ENCODE data around the gene EIF4EBP3. TPM values are rescaled to one million over a fixed set of nuclear protein-coding genes. Genes with fewer than 3 reads are reported as not detected.

Gene EIF4EBP3
- total RNA-seq = 4.0 TPM

GRCh38 chr5:140547508-140548299, at the start of gene EIF4EBP3:
Gene EIF4EBP3, plus strand, starts transcription at chr5:140547662. Its CDS starts 76 bp downstream, at chr5:140547738.
- H3K9me3 ChIP-seq (ENCODE audit: low read depth, low read length) = no peaks in the 10 kb centered on the region
- no peaks in the 10 kb centered on the region for H3K27me3 ChIP-seq (ENCODE audit: insufficient read depth, low read length)
- peak within 1 kb of the TSS; percentile 45 for H3K4me3 ChIP-seq (ENCODE audit: low read length)
- H3K4me1 ChIP-seq (ENCODE audit: insufficient read depth, low read length) = peaks cover 38% of the 10 kb centered on the region

GRCh38 chr5:140497897-140498296, 49.6 kb upstream of the EIF4EBP3 start:
- Histone ChIP-seq H3K27me3 (ENCODE audit: insufficient read depth, low read length) (no peaks in the 10 kb centered on the region), H3K9me3 (ENCODE audit: low read depth, low read length) (no peaks in the 10 kb centered on the region), H3K4me3 (ENCODE audit: low read length) (no peak overlapping the region), H3K4me1 (ENCODE audit: insufficient read depth, low read length) (no peaks in the 10 kb centered on the region)

DNA sequence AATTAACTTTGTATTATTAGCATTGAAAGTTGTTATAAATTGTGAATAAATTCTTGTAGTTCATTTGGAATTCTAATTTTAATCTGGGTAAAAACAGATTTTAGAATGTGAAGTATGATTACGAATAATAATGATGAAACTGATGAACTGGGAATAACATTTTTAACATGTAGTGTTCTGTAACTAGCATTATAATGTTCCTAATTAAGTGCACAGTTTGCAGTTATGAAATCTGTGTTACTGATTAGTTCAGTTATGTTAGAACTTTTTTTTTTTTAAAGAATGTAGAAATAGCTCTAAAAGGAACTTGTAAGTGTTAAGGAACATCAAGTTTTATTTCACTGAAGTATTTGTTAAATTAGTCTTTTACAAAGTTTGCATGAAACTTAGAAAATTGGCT, 48.9 kb upstream of the EIF4EBP3 start:
- Histone ChIP-seq H3K27me3 (ENCODE audit: insufficient read depth, low read length) (no peaks in the 10 kb centered on the region), H3K4me1 (ENCODE audit: insufficient read depth, low read length) (no peaks in the 10 kb centered on the region), H3K9me3 (ENCODE audit: low read depth, low read length) (no peaks in the 10 kb centered on the region), H3K4me3 (ENCODE audit: low read length) (no peak overlapping the region)

- Histone ChIP-seq H3K27me3 (ENCODE audit: insufficient read depth, low read length) (no peaks in the 10 kb centered on the region), H3K4me3 (ENCODE audit: low read length) (no peak overlapping the region), H3K9me3 (ENCODE audit: low read depth, low read length) (no peaks in the 10 kb centered on the region), H3K4me1 (ENCODE audit: insufficient read depth, low read length) (no peaks in the 10 kb centered on the region)
Measured at GRCh38 chr5:140502834-140503233, 44.6 kb upstream of the EIF4EBP3 start.

DNA sequence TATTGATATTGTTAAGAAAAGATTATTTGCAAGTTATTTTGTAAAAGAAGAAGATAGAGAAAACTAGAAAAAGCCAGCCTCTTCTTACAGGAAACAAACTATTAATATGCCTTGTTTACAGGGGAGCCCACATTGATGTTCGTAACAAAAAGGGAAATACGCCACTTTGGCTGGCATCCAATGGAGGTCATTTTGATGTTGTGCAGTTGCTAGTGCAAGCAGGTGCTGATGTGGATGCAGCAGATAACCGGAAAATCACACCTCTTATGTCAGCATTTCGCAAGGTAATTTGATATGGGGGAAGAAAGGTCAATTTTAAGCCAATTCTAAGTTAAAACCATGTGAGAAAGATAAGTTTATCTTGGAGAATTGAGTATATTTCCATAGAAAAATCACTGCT, 37.6 kb upstream of the EIF4EBP3 start:
- no peaks in the 10 kb centered on the region for H3K4me1 ChIP-seq (ENCODE audit: insufficient read depth, low read length)
- H3K9me3 ChIP-seq (ENCODE audit: low read depth, low read length) = no peaks in the 10 kb centered on the region
- no peaks in the 10 kb centered on the region for H3K27me3 ChIP-seq (ENCODE audit: insufficient read depth, low read length)
- no peak overlapping the region for H3K4me3 ChIP-seq (ENCODE audit: low read length)

GRCh38 chr5:140513124-140513523, 34.3 kb upstream of the EIF4EBP3 start:
- Histone ChIP-seq H3K4me1 (ENCODE audit: insufficient read depth, low read length) (no peaks in the 10 kb centered on the region), H3K9me3 (ENCODE audit: low read depth, low read length) (no peaks in the 10 kb centered on the region), H3K4me3 (ENCODE audit: low read length) (no peak overlapping the region), H3K27me3 (ENCODE audit: insufficient read depth, low read length) (no peaks in the 10 kb centered on the region)

GRCh38 chr5:140524003-140524402, 23.5 kb upstream of the EIF4EBP3 start:
- Histone ChIP-seq H3K4me3 (ENCODE audit: low read length) (no peak overlapping the region), H3K4me1 (ENCODE audit: insufficient read depth, low read length) (no peaks in the 10 kb centered on the region), H3K27me3 (ENCODE audit: insufficient read depth, low read length) (no peaks in the 10 kb centered on the region), H3K9me3 (ENCODE audit: low read depth, low read length) (no peaks in the 10 kb centered on the region)

DNA sequence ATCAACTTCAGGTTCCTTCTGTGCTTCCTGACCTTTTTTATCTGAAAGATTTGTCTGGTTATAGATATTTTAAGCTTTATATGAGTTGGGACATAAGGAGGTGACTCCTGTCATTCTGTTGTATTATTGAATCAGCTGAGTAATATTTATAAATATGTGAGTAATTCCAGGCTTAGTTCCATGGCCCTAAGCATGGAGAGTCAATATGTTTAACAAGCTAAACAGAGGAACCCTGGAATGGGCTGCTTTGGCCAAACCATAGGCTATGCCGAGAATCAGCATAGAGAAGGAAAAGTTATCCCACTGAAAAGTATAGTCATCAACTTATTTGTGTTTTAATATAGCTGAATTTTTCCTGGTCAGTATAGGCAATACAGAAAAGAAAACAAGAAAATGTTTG, 7.2 kb upstream of the EIF4EBP3 start:
- H3K4me3 ChIP-seq (ENCODE audit: low read length) = no peak overlapping the region
- no peaks in the 10 kb centered on the region for H3K9me3 ChIP-seq (ENCODE audit: low read depth, low read length)
- no peaks in the 10 kb centered on the region for H3K4me1 ChIP-seq (ENCODE audit: insufficient read depth, low read length)

DNA sequence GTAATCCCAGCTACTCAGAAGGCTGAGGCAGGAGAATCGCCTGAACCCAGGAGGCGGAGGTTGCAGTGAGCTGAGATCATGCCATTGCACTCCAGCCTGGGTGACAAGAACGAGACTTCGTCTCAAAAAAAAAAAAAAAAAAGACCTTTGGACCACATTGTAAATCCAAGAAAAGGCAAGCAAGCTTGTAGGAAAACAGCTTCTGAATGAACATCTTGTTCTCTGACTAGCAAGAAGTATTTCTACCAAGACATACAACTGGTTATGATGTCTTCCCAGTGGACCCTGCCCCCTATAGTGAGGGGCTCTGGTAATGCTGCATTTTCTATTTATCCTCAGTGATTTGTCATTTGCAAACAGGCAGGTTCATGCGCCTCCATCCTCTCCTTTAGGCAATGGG, 4.5 kb upstream of the EIF4EBP3 start:
- H3K4me1 ChIP-seq (ENCODE audit: insufficient read depth, low read length) = peaks cover 18% of the 10 kb centered on the region
- H3K27me3 ChIP-seq (ENCODE audit: insufficient read depth, low read length) = no peaks in the 10 kb centered on the region
- H3K4me3 ChIP-seq (ENCODE audit: low read length) = no peak overlapping the region
- no peaks in the 10 kb centered on the region for H3K9me3 ChIP-seq (ENCODE audit: low read depth, low read length)

More for the DNA sequence above, 7.2 kb upstream of the EIF4EBP3 start:
- H3K27me3 ChIP-seq (ENCODE audit: insufficient read depth, low read length) = no peaks in the 10 kb centered on the region

GRCh38 chr5:140544986-140545385, 2.5 kb upstream of the EIF4EBP3 start:
- no peaks in the 10 kb centered on the region for H3K9me3 ChIP-seq (ENCODE audit: low read depth, low read length)
- peaks cover 38% of the 10 kb centered on the region for H3K4me1 ChIP-seq (ENCODE audit: insufficient read depth, low read length)
- H3K4me3 ChIP-seq (ENCODE audit: low read length) = no peak overlapping the region
- no peaks in the 10 kb centered on the region for H3K27me3 ChIP-seq (ENCODE audit: insufficient read depth, low read length)

DNA sequence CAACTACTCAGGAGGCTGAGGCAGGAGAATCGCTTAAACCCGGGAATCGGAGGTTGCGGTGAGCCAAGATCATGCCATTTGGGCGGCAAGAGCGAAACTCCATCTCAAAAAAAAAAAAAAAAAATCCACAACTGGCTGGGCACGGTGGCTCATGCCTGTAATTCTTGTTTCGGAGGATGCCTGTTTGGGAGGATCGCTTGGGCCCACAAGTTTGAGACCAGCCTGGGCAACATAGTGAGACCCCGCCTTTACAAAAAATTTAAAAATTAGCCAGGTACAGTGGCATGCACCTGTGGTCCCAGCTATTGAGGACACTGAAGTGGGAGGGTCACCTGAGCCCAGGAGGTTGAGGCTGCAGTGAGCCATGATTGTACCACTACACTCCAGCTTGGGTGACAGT, 1.9 kb upstream of the EIF4EBP3 start:
- no peaks in the 10 kb centered on the region for H3K27me3 ChIP-seq (ENCODE audit: insufficient read depth, low read length)
- no peaks in the 10 kb centered on the region for H3K9me3 ChIP-seq (ENCODE audit: low read depth, low read length)
- no peak overlapping the region for H3K4me3 ChIP-seq (ENCODE audit: low read length)
- H3K4me1 ChIP-seq (ENCODE audit: insufficient read depth, low read length) = peaks cover 38% of the 10 kb centered on the region

- H3K4me3 ChIP-seq (ENCODE audit: low read length) = peak overlapping the region; percentile 45
- no peaks in the 10 kb centered on the region for H3K9me3 ChIP-seq (ENCODE audit: low read depth, low read length)
- H3K27me3 ChIP-seq (ENCODE audit: insufficient read depth, low read length) = no peaks in the 10 kb centered on the region
- peaks cover 38% of the 10 kb centered on the region for H3K4me1 ChIP-seq (ENCODE audit: insufficient read depth, low read length)
Measured at GRCh38 chr5:140546851-140547507, 483 bp upstream of the EIF4EBP3 start.

DNA sequence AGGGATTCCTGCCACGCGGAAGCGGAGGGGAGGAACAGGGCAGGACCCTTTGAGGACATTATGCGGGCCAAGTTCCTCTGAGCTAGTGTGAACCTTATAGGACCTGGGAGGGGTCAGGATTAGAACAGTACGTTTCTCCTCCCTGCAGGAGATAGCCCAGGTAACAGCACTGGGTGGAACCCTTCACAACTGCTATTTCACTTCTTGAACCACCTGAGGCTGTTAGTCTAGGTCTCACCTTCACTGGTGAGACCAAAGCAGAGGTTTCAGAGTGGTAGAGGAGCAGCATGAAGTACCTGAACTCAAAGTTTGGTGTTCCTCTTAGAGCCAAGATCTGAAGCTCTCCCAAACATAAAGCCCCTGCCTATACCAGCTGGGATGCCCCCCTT, 832 bp downstream of the EIF4EBP3 start:
- Histone ChIP-seq H3K4me3 (ENCODE audit: low read length) (peak overlapping the region; percentile 45), H3K4me1 (ENCODE audit: insufficient read depth, low read length) (peaks cover 41% of the 10 kb centered on the region), H3K9me3 (ENCODE audit: low read depth, low read length) (no peaks in the 10 kb centered on the region), H3K27me3 (ENCODE audit: insufficient read depth, low read length) (no peaks in the 10 kb centered on the region)

GRCh38 chr5:140548791-140549190, 1.3 kb downstream of the EIF4EBP3 start:
- Histone ChIP-seq H3K9me3 (ENCODE audit: low read depth, low read length) (no peaks in the 10 kb centered on the region), H3K4me3 (ENCODE audit: low read length) (no peak overlapping the region), H3K27me3 (ENCODE audit: insufficient read depth, low read length) (no peaks in the 10 kb centered on the region), H3K4me1 (ENCODE audit: insufficient read depth, low read length) (peaks cover 46% of the 10 kb centered on the region)

GRCh38 chr5:140549237-140550144, 2.0 kb downstream of the EIF4EBP3 start:
- Histone ChIP-seq H3K4me1 (ENCODE audit: insufficient read depth, low read length) (peaks cover 53% of the 10 kb centered on the region), H3K9me3 (ENCODE audit: low read depth, low read length) (no peaks in the 10 kb centered on the region), H3K27me3 (ENCODE audit: insufficient read depth, low read length) (no peaks in the 10 kb centered on the region), H3K4me3 (ENCODE audit: low read length) (no peak overlapping the region)
